ENCODE data around the gene RBM7.
A peak's percentile ranks its signal among the peaks of the same experiment; 100 is the strongest.

- TF ChIP-seq EZH2 (IDR thresholded peaks at IDR 0.05; ENCODE audit: borderline replicate concordance, low read depth, low read length, poor library complexity, severe bottlenecking) (no peak), CTCF (conservative IDR thresholded peaks at IDR 0.05; ENCODE audit: low read depth, low read length) (peak; percentile 8; the same call in 1 of the 2 replicates)
Measured at GRCh38 chr11:114439229-114440120, 39.0 kb downstream of the RBM7 start, which contains the start of gene REXO2.
